Upper lobe of left lung (tissue), 4 donors: ENCODE results near the gene AAGAB.

Experiments
- EP300 ChIP-seq, 4 donors: sonication (generic); formaldehyde crosslinking; IDR thresholded peaks; one replicate each; pipeline ENCODE4 v1.5.1; 2017; ENCODE audit warnings: antibody characterized with exemption in 4 of 4, control low read depth in 2 of 4
- POLR2A ChIP-seq, 4 donors: fragments of 450-650 bp; IDR thresholded peaks; one replicate each; pipeline ENCODE4 v1.5.1; 2016 to 2017; ENCODE audit warnings: antibody characterized with exemption in 4 of 4, mild to moderate bottlenecking in 2 of 4
- POLR2AphosphoS5 ChIP-seq, 2 donors: sonication (generic); formaldehyde crosslinking; IDR thresholded peaks; one replicate each; pipeline ENCODE4 v1.5.1; 2017; ENCODE audit warnings: antibody characterized with exemption in 2 of 2
- TF ChIP-seq, protein P1 (sequence below), 6 experiments: fragments of 450-650 bp in 4 of 6; fragments of 200-600 bp in 2 of 6; sonication (generic) in 2 of 6; IDR thresholded peaks; one replicate each; pipeline ENCODE4 v1.5.1; 2016 to 2019; ENCODE audit warnings: antibody characterized with exemption in 6 of 6

GRCh38 chr15:67197364-67197695, 57.1 kb downstream of the AAGAB start:
- TF ChIP-seq, protein P1, sequence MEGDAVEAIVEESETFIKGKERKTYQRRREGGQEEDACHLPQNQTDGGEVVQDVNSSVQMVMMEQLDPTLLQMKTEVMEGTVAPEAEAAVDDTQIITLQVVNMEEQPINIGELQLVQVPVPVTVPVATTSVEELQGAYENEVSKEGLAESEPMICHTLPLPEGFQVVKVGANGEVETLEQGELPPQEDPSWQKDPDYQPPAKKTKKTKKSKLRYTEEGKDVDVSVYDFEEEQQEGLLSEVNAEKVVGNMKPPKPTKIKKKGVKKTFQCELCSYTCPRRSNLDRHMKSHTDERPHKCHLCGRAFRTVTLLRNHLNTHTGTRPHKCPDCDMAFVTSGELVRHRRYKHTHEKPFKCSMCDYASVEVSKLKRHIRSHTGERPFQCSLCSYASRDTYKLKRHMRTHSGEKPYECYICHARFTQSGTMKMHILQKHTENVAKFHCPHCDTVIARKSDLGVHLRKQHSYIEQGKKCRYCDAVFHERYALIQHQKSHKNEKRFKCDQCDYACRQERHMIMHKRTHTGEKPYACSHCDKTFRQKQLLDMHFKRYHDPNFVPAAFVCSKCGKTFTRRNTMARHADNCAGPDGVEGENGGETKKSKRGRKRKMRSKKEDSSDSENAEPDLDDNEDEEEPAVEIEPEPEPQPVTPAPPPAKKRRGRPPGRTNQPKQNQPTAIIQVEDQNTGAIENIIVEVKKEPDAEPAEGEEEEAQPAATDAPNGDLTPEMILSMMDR (IDR thresholded peaks at IDR 0.05), result no peak
- no peak for TF ChIP-seq POLR2AphosphoS5 (IDR thresholded peaks at IDR 0.05)
- TF ChIP-seq POLR2A (IDR thresholded peaks at IDR 0.05), result no peak
- no peak for TF ChIP-seq EP300 (IDR thresholded peaks at IDR 0.05)
